DOHH2 (cell line): Measurements from ENCODE around the gene LPGAT1.

ENCODE experiments used
- EZH2phosphoT487 ChIP-seq: fragments of 200-600 bp; sonication (generic); IDR thresholded peaks from 2 replicates; pipeline ENCODE4 v1.6.1; 2017; ENCODE audit warnings: borderline replicate concordance, mild to moderate bottlenecking, antibody characterized with exemption, low read length, moderate library complexity, mixed read lengths
- TF ChIP-seq, protein P1 (sequence below): fragments of 200-600 bp; sonication (generic); IDR thresholded peaks from one replicate; pipeline ENCODE4 v1.5.1; 2014; ENCODE audit warnings: antibody characterized with exemption, mild to moderate bottlenecking, low read depth, low read length; ENCODE audit not compliant: poor library complexity, severe bottlenecking

GRCh38 chr1:211738691-211739301 lies 91.8 kb downstream of the LPGAT1 start:
- TF ChIP-seq, protein P1, sequence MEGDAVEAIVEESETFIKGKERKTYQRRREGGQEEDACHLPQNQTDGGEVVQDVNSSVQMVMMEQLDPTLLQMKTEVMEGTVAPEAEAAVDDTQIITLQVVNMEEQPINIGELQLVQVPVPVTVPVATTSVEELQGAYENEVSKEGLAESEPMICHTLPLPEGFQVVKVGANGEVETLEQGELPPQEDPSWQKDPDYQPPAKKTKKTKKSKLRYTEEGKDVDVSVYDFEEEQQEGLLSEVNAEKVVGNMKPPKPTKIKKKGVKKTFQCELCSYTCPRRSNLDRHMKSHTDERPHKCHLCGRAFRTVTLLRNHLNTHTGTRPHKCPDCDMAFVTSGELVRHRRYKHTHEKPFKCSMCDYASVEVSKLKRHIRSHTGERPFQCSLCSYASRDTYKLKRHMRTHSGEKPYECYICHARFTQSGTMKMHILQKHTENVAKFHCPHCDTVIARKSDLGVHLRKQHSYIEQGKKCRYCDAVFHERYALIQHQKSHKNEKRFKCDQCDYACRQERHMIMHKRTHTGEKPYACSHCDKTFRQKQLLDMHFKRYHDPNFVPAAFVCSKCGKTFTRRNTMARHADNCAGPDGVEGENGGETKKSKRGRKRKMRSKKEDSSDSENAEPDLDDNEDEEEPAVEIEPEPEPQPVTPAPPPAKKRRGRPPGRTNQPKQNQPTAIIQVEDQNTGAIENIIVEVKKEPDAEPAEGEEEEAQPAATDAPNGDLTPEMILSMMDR = no peak
- no peak for TF ChIP-seq EZH2phosphoT487
